MCF 10A (cell line): ENCODE measurements around the gene MEST. TPM values are rescaled to one million over a fixed set of nuclear protein-coding genes. Genes with fewer than 3 reads are reported as not detected.

Source experiments
- BruUV-seq: library from RNA; stranded (reverse); fragments of 400-500 nt; replicated peaks from 2 replicates; lab custom pipeline; 2021; lab: Mats Ljungman, UMichigan
- CTCF ChIA-PET: fragments of 300-600 bp; sonication (Branson Sonifier 250); formaldehyde crosslinking; extraction: SDS; loops from one replicate; lab custom pipeline; 2021; ENCODE audit warnings: antibody characterized with exemption, inconsistent platforms; lab: Yijun Ruan, JAX
- POLR2A ChIA-PET: fragments of 300-600, 350-650 bp; sonication (Branson Sonifier 250); formaldehyde crosslinking; extraction: SDS; loops from one replicate; lab custom pipeline; 2020; ENCODE audit warnings: antibody characterized with exemption, inconsistent platforms; lab: Yijun Ruan, JAX
- DNase-seq: peaks from one replicate; pipeline ENCODE4 v3.0.0-alpha.2; 2018; ENCODE audit not compliant: unreplicated experiment
- H3K27ac Mint-ChIP-seq: one replicate; pipeline ENCODE4 v1.8.0; 2022; ENCODE audit warnings: mild to moderate bottlenecking, low read depth, mixed read lengths; ENCODE audit not compliant: unreplicated experiment
- H3K27me3 Mint-ChIP-seq: one replicate; pipeline ENCODE4 v1.8.0; 2022; ENCODE audit warnings: mixed read lengths; ENCODE audit not compliant: insufficient read depth, unreplicated experiment
- H3K36me3 Mint-ChIP-seq: one replicate; pipeline ENCODE4 v1.8.0; 2022; ENCODE audit warnings: mild to moderate bottlenecking, moderate library complexity, mixed read lengths; ENCODE audit not compliant: insufficient read depth, unreplicated experiment
- H3K4me1 Mint-ChIP-seq: one replicate; pipeline ENCODE4 v1.8.0; 2022; ENCODE audit warnings: mixed read lengths; ENCODE audit not compliant: insufficient read depth, unreplicated experiment
- H3K4me3 Mint-ChIP-seq: one replicate; pipeline ENCODE4 v1.8.0; 2022; ENCODE audit warnings: mild to moderate bottlenecking, moderate library complexity, mixed read lengths; ENCODE audit not compliant: unreplicated experiment
- H3K9me3 Mint-ChIP-seq: one replicate; pipeline ENCODE4 v1.8.0; 2022; ENCODE audit warnings: mixed read lengths; ENCODE audit not compliant: unreplicated experiment
- CTCF ChIP-seq: fragments of 200-600 bp; IDR thresholded peaks from one replicate; pipeline ENCODE4 v1.8.0; 2022; ENCODE audit warnings: antibody characterized with exemption, mild to moderate bottlenecking; ENCODE audit not compliant: unreplicated experiment
- intact Hi-C: fragments of 100-400 bp; cut with micrococcal nuclease; formaldehyde crosslinking; loops from 2 replicates; pipeline ENCODE4 v1.14.1; 2022
- total RNA-seq: library from RNA; stranded (reverse); gene quantifications from 2 replicates; pipeline ENCODE4 v1.2.3, GENCODE V29; 2022

Gene MEST
- total RNA-seq, 1 experiment from 2014 or later: 39.0 TPM

- Mint-ChIP-seq H3K4me1 (peaks cover 33% of the 10 kb centered on the region), H3K36me3 (no peaks in the 10 kb centered on the region), H3K27ac (peak overlapping the region; percentile 91), H3K27me3 (no peaks in the 10 kb centered on the region), H3K4me3 (peak overlapping the region; percentile 93), H3K9me3 (peaks cover 10% of the 10 kb centered on the region)
- intact Hi-C loops: loop anchor here (1.0 to 10.0 kb wide), 3 partner anchors 124 to 412 kb away; partner anchors contain the start of gene KLHDC10
- no peak for TF ChIP-seq CTCF
- DNase-seq: peak; percentile 63
- CTCF ChIA-PET: interaction anchor here (0.5 to 0.8 kb wide), 6 partner anchors 17 to 352 kb away, joined by 3 to 4 read pairs (median 3); no protein-coding TSS in a partner anchor
- POLR2A ChIA-PET: interaction anchor here (0.5 to 1.2 kb wide), 6 partner anchors 20 to 281 kb away, joined by 3 to 5 read pairs (median 4); no protein-coding TSS in a partner anchor
- BruUV-seq: no TSS peak
These were observed 4.9 kb upstream of the MEST start for GRCh38 chr7:130486954-130487436.

- DNase-seq: no peak
- no peak overlapping the region for H3K27ac Mint-ChIP-seq
- intact Hi-C loops: loop anchor here (10.0 kb wide), 1 partner anchor 414 kb away; the partner anchor contains the start of gene KLHDC10
- H3K9me3 Mint-ChIP-seq: peaks cover 10% of the 10 kb centered on the region
- peaks cover 9% of the 10 kb centered on the region for H3K36me3 Mint-ChIP-seq
- POLR2A ChIA-PET: interaction anchor here (0.6 to 1.5 kb wide), 2 partner anchors 9 to 97 kb away, joined by 3 read pairs; no protein-coding TSS in a partner anchor
- H3K27me3 Mint-ChIP-seq: no peaks in the 10 kb centered on the region
- CTCF ChIA-PET: interaction anchor here (0.7 to 0.9 kb wide), 3 partner anchors 15 to 427 kb away, joined by 3 read pairs; no protein-coding TSS in a partner anchor
- BruUV-seq: no TSS peak
- no peak overlapping the region for H3K4me3 Mint-ChIP-seq
- TF ChIP-seq CTCF: no peak
- H3K4me1 Mint-ChIP-seq: peaks cover 33% of the 10 kb centered on the region
These were observed 3.3 kb upstream of the MEST start for GRCh38 chr7:130488392-130489139.

GRCh38 chr7:130489140-130489983 lies 2.5 kb upstream of the MEST start:
- no peak for DNase-seq
- intact Hi-C loops: loop anchor here (10.0 kb wide), 1 partner anchor 415 kb away; the partner anchor contains the start of gene KLHDC10
- peaks cover 33% of the 10 kb centered on the region for H3K4me1 Mint-ChIP-seq
- no TSS peak for BruUV-seq
- ChIA-PET CTCF (interaction anchor here (0.7 to 0.8 kb wide), 2 partner anchors 15 to 291 kb away, joined by 3 read pairs; no protein-coding TSS in a partner anchor), POLR2A (interaction anchor here (0.7 to 1.5 kb wide), 2 partner anchors 10 to 16 kb away, joined by 3 read pairs; no protein-coding TSS in a partner anchor)
- H3K9me3 Mint-ChIP-seq: peaks cover 10% of the 10 kb centered on the region
- TF ChIP-seq CTCF: no peak
- no peak overlapping the region for H3K27ac Mint-ChIP-seq
- H3K27me3 Mint-ChIP-seq: no peaks in the 10 kb centered on the region
- H3K36me3 Mint-ChIP-seq: peaks cover 9% of the 10 kb centered on the region
- H3K4me3 Mint-ChIP-seq: no peak overlapping the region
